Measurements from ENCODE around the gene FRYL. TPM values are rescaled to one million over a fixed set of nuclear protein-coding genes. Genes with fewer than 3 reads are reported as not detected.
A peak's percentile ranks its signal among the peaks of the same experiment; 100 is the strongest.

FRYL gene
- total and polyA plus RNA-seq, 2 experiments from 2014 or later, result 20.6 to 33.0 TPM

DNA sequence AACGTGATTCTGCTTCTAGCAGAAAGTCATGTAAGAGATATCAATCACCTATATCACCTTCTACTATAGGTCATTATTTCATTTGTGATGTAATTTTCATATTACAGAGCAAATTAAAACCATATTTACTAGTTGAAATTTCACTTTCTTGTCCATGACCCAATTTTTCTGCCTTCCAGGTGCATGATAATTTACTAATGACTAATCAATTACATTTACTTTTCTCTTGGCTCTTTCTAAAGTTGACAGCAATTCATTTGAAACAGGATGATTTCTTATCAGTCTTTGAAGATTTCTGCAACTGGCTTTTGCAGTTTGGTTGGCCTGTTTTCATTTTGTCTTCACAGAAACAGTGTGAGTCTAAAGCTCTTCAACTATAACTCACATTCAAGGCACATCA, 208.6 kb downstream of the FRYL start:
- no peaks in the 10 kb centered on the region for H3K4me1 ChIP-seq (ENCODE audit: low read depth)
- no peaks in the 10 kb centered on the region for H3K27me3 ChIP-seq
- no peak for DNase-seq (ENCODE audit: low read depth in 1 of 2, low spot score in 1 of 2)
- H3K9me3 ChIP-seq (ENCODE audit: low read depth), result no peaks in the 10 kb centered on the region
- no peak overlapping the region for H3K27ac ChIP-seq
- TF ChIP-seq, protein P1, sequence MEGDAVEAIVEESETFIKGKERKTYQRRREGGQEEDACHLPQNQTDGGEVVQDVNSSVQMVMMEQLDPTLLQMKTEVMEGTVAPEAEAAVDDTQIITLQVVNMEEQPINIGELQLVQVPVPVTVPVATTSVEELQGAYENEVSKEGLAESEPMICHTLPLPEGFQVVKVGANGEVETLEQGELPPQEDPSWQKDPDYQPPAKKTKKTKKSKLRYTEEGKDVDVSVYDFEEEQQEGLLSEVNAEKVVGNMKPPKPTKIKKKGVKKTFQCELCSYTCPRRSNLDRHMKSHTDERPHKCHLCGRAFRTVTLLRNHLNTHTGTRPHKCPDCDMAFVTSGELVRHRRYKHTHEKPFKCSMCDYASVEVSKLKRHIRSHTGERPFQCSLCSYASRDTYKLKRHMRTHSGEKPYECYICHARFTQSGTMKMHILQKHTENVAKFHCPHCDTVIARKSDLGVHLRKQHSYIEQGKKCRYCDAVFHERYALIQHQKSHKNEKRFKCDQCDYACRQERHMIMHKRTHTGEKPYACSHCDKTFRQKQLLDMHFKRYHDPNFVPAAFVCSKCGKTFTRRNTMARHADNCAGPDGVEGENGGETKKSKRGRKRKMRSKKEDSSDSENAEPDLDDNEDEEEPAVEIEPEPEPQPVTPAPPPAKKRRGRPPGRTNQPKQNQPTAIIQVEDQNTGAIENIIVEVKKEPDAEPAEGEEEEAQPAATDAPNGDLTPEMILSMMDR (IDR thresholded peaks at IDR 0.05; ENCODE audit: low read depth, low read length), result no peak
- no peak overlapping the region for H3K4me3 ChIP-seq
- H3K36me3 ChIP-seq, result peaks cover 68% of the 10 kb centered on the region

DNA sequence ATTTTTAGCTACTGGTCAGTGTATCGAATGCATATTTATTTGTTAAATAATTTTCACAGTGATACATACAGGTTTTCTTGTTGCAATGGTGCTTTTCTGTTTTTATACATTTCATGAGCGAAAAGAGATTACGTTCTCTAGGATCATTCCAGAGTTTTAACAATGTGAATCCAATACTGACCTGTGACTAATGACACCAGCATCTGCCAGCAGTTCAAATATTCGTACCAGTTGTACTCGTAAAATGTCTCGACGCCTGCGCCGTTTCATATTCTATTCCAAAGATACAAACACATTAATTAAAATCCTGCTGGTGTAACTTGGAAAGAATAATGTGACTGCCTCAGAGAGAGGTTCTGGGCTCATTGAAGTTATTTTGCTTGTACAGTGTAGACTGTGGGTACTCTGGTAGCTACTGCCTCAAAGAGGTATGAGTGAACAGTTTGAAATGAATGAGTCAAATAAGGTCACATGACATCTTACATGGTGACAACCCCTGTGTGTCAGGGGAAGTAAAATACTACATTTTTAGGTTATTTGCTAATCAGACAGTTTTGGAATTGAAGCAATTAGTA, 209.3 kb downstream of the FRYL start:
- H3K27ac ChIP-seq, result no peak overlapping the region
- peak in 1 of 2 donors; percentile 7 for DNase-seq (ENCODE audit: low read depth in 1 of 2, low spot score in 1 of 2)

DNA sequence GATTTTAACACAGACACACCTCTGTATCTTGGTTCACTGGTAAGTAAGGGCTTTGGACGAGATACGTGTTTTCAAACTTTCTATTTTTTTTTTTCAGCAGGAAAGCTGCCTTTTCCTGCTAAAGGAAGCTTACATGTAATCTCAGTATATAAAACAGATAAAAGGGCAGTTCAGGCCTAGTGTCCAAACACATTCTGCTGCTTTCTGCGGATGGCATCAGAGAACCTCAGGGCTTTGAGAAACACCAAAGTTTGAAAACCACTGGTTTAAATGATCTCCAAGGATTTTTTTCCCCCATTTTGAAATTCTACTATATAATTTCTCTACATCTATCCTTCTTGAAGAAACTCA, 214.1 kb downstream of the FRYL start:
- H3K36me3 ChIP-seq, result peaks cover 48% of the 10 kb centered on the region
- TF ChIP-seq, protein P1 (IDR thresholded peaks at IDR 0.05; ENCODE audit: low read depth, low read length), result no peak
- no peaks in the 10 kb centered on the region for H3K27me3 ChIP-seq

More for the DNA sequence above, 209.3 kb downstream of the FRYL start:
- Histone ChIP-seq H3K4me3 (no peak overlapping the region), H3K36me3 (peaks cover 65% of the 10 kb centered on the region), H3K4me1 (ENCODE audit: low read depth) (no peaks in the 10 kb centered on the region), H3K27me3 (no peaks in the 10 kb centered on the region), H3K9me3 (ENCODE audit: low read depth) (no peaks in the 10 kb centered on the region)
- TF ChIP-seq, protein P1 (IDR thresholded peaks at IDR 0.05; ENCODE audit: low read depth, low read length), result no peak

DNA sequence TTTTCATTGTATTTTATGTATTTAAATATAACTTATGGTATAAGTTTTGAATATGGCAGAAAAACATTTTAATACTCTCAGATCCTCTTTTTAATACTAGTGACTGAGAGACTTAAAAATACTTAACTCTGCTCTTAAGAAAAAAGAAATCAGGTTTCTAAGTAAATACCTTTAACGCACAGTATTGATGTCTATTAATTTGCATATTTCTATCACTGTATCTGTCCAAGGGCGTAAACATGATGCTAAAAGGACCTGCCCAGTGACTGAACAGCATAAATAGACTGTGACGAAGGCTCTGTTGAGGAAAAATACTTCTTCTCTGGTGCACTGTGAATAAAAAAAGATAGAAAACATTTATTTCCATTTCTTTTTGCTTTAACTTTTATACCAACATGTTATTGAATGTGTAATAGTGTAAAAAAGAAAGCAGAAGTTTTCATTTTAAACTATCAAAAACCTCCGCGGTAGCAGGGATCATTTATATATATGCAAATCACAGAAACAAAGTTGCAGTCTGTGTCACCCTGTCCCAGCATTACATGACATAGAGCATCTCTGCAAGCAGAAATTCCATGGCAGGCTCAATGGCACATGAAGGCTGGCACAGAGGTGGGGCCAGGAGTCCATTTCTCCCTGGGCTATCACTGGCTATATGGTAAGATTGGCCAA, 214.6 kb downstream of the FRYL start:
- H3K27me3 ChIP-seq, result no peaks in the 10 kb centered on the region
- DNase-seq (ENCODE audit: low read depth in 1 of 2, low spot score in 1 of 2), result no peak
- H3K36me3 ChIP-seq, result peaks cover 43% of the 10 kb centered on the region
- H3K4me3 ChIP-seq, result no peak overlapping the region
- H3K27ac ChIP-seq, result no peak overlapping the region
- TF ChIP-seq, protein P1 (IDR thresholded peaks at IDR 0.05; ENCODE audit: low read depth, low read length), result no peak
- H3K4me1 ChIP-seq (ENCODE audit: low read depth), result peaks cover 5% of the 10 kb centered on the region
- H3K9me3 ChIP-seq (ENCODE audit: low read depth), result no peaks in the 10 kb centered on the region

More for the DNA sequence above, 214.1 kb downstream of the FRYL start:
- no peaks in the 10 kb centered on the region for H3K9me3 ChIP-seq (ENCODE audit: low read depth)
- no peak overlapping the region for H3K4me3 ChIP-seq
- no peak overlapping the region for H3K27ac ChIP-seq
- no peaks in the 10 kb centered on the region for H3K4me1 ChIP-seq (ENCODE audit: low read depth)
- DNase-seq (ENCODE audit: low read depth in 1 of 2, low spot score in 1 of 2), result no peak

DNA sequence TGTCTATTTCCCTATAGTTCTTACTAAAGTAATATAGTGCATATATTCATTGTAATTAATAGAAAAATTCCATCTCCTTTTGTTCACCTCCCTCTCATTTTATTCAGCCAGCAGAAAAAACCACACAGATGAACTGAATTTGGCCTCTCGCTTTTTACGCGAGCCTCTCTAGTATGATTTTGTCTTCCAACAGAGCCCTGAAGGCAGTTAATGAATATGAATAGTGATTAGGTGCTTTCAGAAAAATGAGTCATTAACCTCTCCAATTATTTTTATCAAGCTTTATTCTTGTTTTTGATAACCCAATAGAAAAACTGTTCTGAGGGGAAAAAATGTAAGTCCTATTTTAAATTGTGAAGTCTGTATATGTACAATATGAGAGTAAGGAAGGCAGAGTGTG, 215.9 kb downstream of the FRYL start:
- Histone ChIP-seq H3K27ac (no peak overlapping the region), H3K36me3 (peaks cover 32% of the 10 kb centered on the region)
- TF ChIP-seq, protein P1 (IDR thresholded peaks at IDR 0.05; ENCODE audit: low read depth, low read length), result no peak

More for the DNA sequence above, 215.9 kb downstream of the FRYL start:
- no peaks in the 10 kb centered on the region for H3K9me3 ChIP-seq (ENCODE audit: low read depth)
- H3K4me1 ChIP-seq (ENCODE audit: low read depth), result peaks cover 8% of the 10 kb centered on the region
- H3K4me3 ChIP-seq, result no peak overlapping the region
- no peaks in the 10 kb centered on the region for H3K27me3 ChIP-seq
- DNase-seq (ENCODE audit: low read depth in 1 of 2, low spot score in 1 of 2), result no peak
